ENCODE measurements around the gene PHB1. TPM values are rescaled to one million over a fixed set of nuclear protein-coding genes. Genes with fewer than 3 reads are reported as not detected.

PHB1 gene
- polyA plus RNA-seq, 1 of the 3 experiments (the other 2 are of a cell fraction), result 379 TPM

DNA sequence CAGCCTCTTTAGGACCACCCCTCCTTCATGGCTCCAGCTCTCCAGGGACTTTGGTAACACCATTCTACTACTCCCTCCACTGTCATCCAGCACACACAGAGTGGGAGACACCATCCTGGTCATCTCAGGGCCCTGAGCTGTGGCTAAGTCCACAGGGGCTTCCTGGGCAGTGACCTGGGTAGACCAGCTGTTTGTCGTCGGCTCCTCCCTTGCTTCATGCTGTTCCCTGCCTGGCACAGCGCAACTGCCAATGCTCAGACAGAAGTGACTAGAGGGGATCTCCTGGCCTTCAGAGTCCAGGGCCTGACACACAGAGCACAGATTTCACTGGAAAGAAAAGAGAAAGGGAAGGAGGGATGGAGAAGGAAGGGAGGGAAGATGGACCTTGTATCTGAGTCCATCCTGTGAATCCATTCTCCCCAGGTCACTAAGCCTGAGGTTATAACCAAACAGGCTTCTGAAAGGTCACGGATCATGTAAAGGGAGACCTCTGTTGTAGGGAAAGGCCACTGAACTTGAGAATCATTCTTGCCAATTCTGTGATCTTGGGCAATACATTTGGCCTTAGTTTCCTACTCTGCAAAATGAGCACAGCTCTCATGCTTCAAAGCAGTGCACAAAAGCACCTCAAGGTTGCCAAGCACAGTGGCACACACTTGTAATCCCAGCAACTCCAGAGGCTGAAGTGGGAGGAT lies 18.5 kb upstream of the PHB1 start:
- H3K27me3 ChIP-seq (ENCODE audit: insufficient read depth), result peaks cover 19% of the 10 kb centered on the region; the same call in 1 of the 2 replicates
- no peaks in the 10 kb centered on the region for H4K20me1 ChIP-seq (ENCODE audit: insufficient read depth)
- H3K4me2 ChIP-seq, result no peak overlapping the region
- no peak overlapping the region for H3K9ac ChIP-seq
- no peaks in the 10 kb centered on the region for H3K79me2 ChIP-seq (ENCODE audit: insufficient read depth)
- H3K9me2 ChIP-seq, result no peaks in the 10 kb centered on the region
- no peaks in the 10 kb centered on the region for H3F3A ChIP-seq (replicated peaks; ENCODE audit: insufficient read depth)
- no peaks in the 10 kb centered on the region for H3K9me3 ChIP-seq
- no peak overlapping the region for H3K27ac ChIP-seq (ENCODE audit: low read depth in 2 of 2, low read length in 1 of 2)
- H3K36me3 ChIP-seq (replicated peaks in 1 of 2; ENCODE audit: control insufficient read depth in 1 of 2, insufficient read depth in 2 of 2, low read length in 1 of 2), result no peaks in the 10 kb centered on the region
- POLR2A ChIA-PET, result interaction anchor here (0.6 kb wide), 1 partner anchor 33 kb away, joined by 4 read pairs; no protein-coding TSS in a partner anchor
- TF ChIP-seq, protein P1, sequence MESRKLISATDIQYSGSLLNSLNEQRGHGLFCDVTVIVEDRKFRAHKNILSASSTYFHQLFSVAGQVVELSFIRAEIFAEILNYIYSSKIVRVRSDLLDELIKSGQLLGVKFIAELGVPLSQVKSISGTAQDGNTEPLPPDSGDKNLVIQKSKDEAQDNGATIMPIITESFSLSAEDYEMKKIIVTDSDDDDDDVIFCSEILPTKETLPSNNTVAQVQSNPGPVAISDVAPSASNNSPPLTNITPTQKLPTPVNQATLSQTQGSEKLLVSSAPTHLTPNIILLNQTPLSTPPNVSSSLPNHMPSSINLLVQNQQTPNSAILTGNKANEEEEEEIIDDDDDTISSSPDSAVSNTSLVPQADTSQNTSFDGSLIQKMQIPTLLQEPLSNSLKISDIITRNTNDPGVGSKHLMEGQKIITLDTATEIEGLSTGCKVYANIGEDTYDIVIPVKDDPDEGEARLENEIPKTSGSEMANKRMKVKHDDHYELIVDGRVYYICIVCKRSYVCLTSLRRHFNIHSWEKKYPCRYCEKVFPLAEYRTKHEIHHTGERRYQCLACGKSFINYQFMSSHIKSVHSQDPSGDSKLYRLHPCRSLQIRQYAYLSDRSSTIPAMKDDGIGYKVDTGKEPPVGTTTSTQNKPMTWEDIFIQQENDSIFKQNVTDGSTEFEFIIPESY (IDR thresholded peaks at IDR 0.05; ENCODE audit: borderline replicate concordance, low read depth), result no peak
- TF ChIP-seq RCOR1 (IDR thresholded peaks at IDR 0.05; ENCODE audit: low read length) (no peak), GABPA (IDR thresholded peaks at IDR 0.05; ENCODE audit: low read depth) (no peak), SMC3 (IDR thresholded peaks at IDR 0.05; ENCODE audit: low read depth, low read length) (no peak), GATA2 (CRISPR knock-in tag; IDR thresholded peaks at IDR 0.05) (no peak), TEAD4 (IDR thresholded peaks at IDR 0.05; ENCODE audit: borderline replicate concordance, insufficient read depth) (no peak), TCF12 (IDR thresholded peaks at IDR 0.05) (no peak), ELF1 (IDR thresholded peaks at IDR 0.05) (no peak), CHD2 (IDR thresholded peaks at IDR 0.05; ENCODE audit: low read length, partially characterized antibody) (no peak), FOSL2 (IDR thresholded peaks at IDR 0.05; ENCODE audit: borderline replicate concordance, low read depth) (no peak), TAF1 (IDR thresholded peaks at IDR 0.05; ENCODE audit: borderline replicate concordance, low read depth, low read length) (no peak), NFIC (IDR thresholded peaks at IDR 0.05; ENCODE audit: borderline replicate concordance) (no peak), YY1 (IDR thresholded peaks at IDR 0.05; ENCODE audit: low read depth) (no peak), POLR2AphosphoS5 (IDR thresholded peaks at IDR 0.05; ENCODE audit: low read depth, low read length) (no peak), SIN3A (IDR thresholded peaks at IDR 0.05; ENCODE audit: borderline replicate concordance, low read depth, low read length) (no peak)
- TF ChIP-seq, protein P2, sequence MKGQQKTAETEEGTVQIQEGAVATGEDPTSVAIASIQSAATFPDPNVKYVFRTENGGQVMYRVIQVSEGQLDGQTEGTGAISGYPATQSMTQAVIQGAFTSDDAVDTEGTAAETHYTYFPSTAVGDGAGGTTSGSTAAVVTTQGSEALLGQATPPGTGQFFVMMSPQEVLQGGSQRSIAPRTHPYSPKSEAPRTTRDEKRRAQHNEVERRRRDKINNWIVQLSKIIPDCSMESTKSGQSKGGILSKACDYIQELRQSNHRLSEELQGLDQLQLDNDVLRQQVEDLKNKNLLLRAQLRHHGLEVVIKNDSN (IDR thresholded peaks at IDR 0.05; ENCODE audit: borderline replicate concordance, low read depth), result no peak
- TF ChIP-seq, protein P3, sequence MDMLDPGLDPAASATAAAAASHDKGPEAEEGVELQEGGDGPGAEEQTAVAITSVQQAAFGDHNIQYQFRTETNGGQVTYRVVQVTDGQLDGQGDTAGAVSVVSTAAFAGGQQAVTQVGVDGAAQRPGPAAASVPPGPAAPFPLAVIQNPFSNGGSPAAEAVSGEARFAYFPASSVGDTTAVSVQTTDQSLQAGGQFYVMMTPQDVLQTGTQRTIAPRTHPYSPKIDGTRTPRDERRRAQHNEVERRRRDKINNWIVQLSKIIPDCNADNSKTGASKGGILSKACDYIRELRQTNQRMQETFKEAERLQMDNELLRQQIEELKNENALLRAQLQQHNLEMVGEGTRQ (IDR thresholded peaks at IDR 0.05; ENCODE audit: borderline replicate concordance, low read depth, low read length), result no peak
- WGBS (ENCODE audit: low lambda C conversion rate), result 69% methylated on average over 4 of the region's 4 CpGs
- H2AFZ ChIP-seq (ENCODE audit: low read depth), result no peak overlapping the region
- H3K4me3 ChIP-seq (ENCODE audit: low read depth in 2 of 2, low read length in 1 of 2), result no peak overlapping the region
- CTCF ChIA-PET, result interaction anchor here (1.8 to 21.7 kb wide), 14 partner anchors 7 to 132 kb away, joined by 6 to 492 read pairs (median 40); partner anchors contain the start of genes NGFR and PHB1
- peaks cover 0 to 20% of the 10 kb centered on the region in 2 experiments; a peak in 2 of 4 replicates for H3K4me1 ChIP-seq (ENCODE audit: control insufficient read depth in 1 of 2, insufficient read depth in 2 of 2, low read depth in 1 of 2, low read length in 1 of 2)
- DNase-seq, result no peak

Measured in SK-N-SH (cell line).